DMS53 treated with DMSO at 0.1 percent for 48 hours (cell line): ENCODE measurements around the gene MSI2.
"Not testable (repeated sequence)": the region's sequence is repeated elsewhere in the genome, so short reads cannot be mapped to it uniquely, and the experiment has no call there.

Source experiments
- DNase-seq: peaks from one replicate; lab custom pipeline; 2025; ENCODE audit not compliant: unreplicated experiment; lab: John Stamatoyannopoulos, UW

The MSI2 gene

GRCh38 chr17:57288773-57289121 lies 32.4 kb downstream of the MSI2 start:
- no peak for DNase-seq

- DNase-seq: no peak
Measured at GRCh38 chr17:57289130-57289529, 32.8 kb downstream of the MSI2 start.

- no peak for DNase-seq
Measured at GRCh38 chr17:57289613-57290012, 33.3 kb downstream of the MSI2 start.

- DNase-seq: no peak
Measured at GRCh38 chr17:57290981-57291380, 34.7 kb downstream of the MSI2 start.

GRCh38 chr17:57292091-57292490 lies 35.8 kb downstream of the MSI2 start:
- DNase-seq: no peak

GRCh38 chr17:57293077-57293476 lies 36.8 kb downstream of the MSI2 start:
- no peak for DNase-seq

GRCh38 chr17:57294101-57294500 lies 37.8 kb downstream of the MSI2 start:
- DNase-seq: peak; percentile 13

GRCh38 chr17:57294629-57295501 lies 38.5 kb downstream of the MSI2 start:
- DNase-seq: peak; percentile 47

GRCh38 chr17:57295526-57296023 lies 39.3 kb downstream of the MSI2 start:
- DNase-seq: no peak

GRCh38 chr17:57296231-57296630 lies 39.9 kb downstream of the MSI2 start:
- DNase-seq: no peak

GRCh38 chr17:57299176-57299575 lies 42.9 kb downstream of the MSI2 start:
- no peak for DNase-seq

GRCh38 chr17:57300592-57300991 lies 44.3 kb downstream of the MSI2 start:
- not testable (repeated sequence) for DNase-seq

GRCh38 chr17:57302690-57303465 lies 46.6 kb downstream of the MSI2 start:
- no peak for DNase-seq

GRCh38 chr17:57305144-57305728 lies 48.9 kb downstream of the MSI2 start:
- DNase-seq: no peak

- no peak for DNase-seq
Measured at GRCh38 chr17:57305908-57306504, 49.7 kb downstream of the MSI2 start.

- DNase-seq: no peak
Measured at GRCh38 chr17:57308543-57309186, 52.3 kb downstream of the MSI2 start.

- no peak for DNase-seq
Measured at GRCh38 chr17:57309479-57309878, 53.2 kb downstream of the MSI2 start.

- DNase-seq: no peak
Measured at GRCh38 chr17:57311281-57312216, 55.2 kb downstream of the MSI2 start.

- DNase-seq: no peak
Measured at GRCh38 chr17:57312242-57312641, 55.9 kb downstream of the MSI2 start.
